Left lung (tissue), 10 donors: ENCODE data around the gene USP1. TPM values are rescaled to one million over a fixed set of nuclear protein-coding genes. Genes with fewer than 3 reads are reported as not detected.
A peak's percentile ranks its signal among the peaks of the same experiment; 100 is the strongest.

Source experiments
- ATAC-seq: fragments of 200-7000 bp; cut with Tn5 transposase; one replicate; pipeline ENCODE4 v1.9.1; 2020; ENCODE audit warnings: moderate library complexity
- DNase-seq, 4 donors: peaks; one replicate each; pipeline ENCODE4 v3.0.0-alpha.2; 2013 to 2020
- H3K27ac ChIP-seq, 2 donors: fragments of 200-600 bp; sonication (generic) in 1 of 2; one replicate each; pipeline versions ENCODE4 v1.5.0 to v1.8.0; 2020 to 2021
- H3K27me3 ChIP-seq, 2 donors: fragments of 200-600 bp; sonication (generic) in 1 of 2; one replicate each; pipeline versions ENCODE4 v1.5.0 to v1.8.0; 2020 to 2021
- H3K36me3 ChIP-seq, 2 donors: fragments of 200-600 bp; sonication (generic) in 1 of 2; one replicate each; pipeline versions ENCODE4 v1.5.0 to v1.8.0; 2020 to 2021
- H3K4me1 ChIP-seq, 2 donors: fragments of 200-600 bp; one replicate each; pipeline ENCODE4 v1.8.0; 2021
- H3K4me3 ChIP-seq, 2 donors: fragments of 200-600 bp; sonication (generic) in 1 of 2; one replicate each; pipeline versions ENCODE4 v1.5.0 to v1.8.0; 2020 to 2021; ENCODE audit warnings: mild to moderate bottlenecking in 1 of 2
- H3K9me3 ChIP-seq, 2 donors: fragments of 200-600 bp; sonication (generic) in 1 of 2; one replicate each; pipeline versions ENCODE4 v1.5.0 to v1.8.0; 2020 to 2021
- CTCF ChIP-seq, 2 donors: fragments of 200-600 bp; sonication (generic) in 1 of 2; IDR thresholded peaks; one replicate each; pipeline versions ENCODE4 v1.5.0 to v1.8.0; 2021; ENCODE audit warnings: antibody characterized with exemption in 2 of 2
- intact Hi-C, 2 donors: fragments of 100-400 bp; cut with DNase I; formaldehyde crosslinking; loops; one replicate each; pipeline versions ENCODE4 v1.11.2 to v1.14.2; 2022
- polyA plus RNA-seq, 6 donors: library from polyadenylated mRNA; unstranded; fragments of 120-200 nt; gene quantifications; one replicate each; pipeline ENCODE4 v1.2.1, GENCODE V29; 2013; ENCODE audit not compliant: insufficient read length in 6 of 6
- total RNA-seq, 2 donors: library from RNA; stranded (reverse); fragmentation: NEBNext Ultra II Directional; extraction: Animal tissue kit (Norgen Biotek cat#: 25700); gene quantifications; one replicate each; pipeline ENCODE4 v1.2.1, GENCODE V29; 2021
- donor health status: DM: no; HTN: yes; CAD: no.
- donor health status: DM: no; HTN: no; CAD: no.

USP1 gene
- total and polyA plus RNA-seq, 8 donors = 21.1 to 72.3 (median 57.2) TPM

DNA sequence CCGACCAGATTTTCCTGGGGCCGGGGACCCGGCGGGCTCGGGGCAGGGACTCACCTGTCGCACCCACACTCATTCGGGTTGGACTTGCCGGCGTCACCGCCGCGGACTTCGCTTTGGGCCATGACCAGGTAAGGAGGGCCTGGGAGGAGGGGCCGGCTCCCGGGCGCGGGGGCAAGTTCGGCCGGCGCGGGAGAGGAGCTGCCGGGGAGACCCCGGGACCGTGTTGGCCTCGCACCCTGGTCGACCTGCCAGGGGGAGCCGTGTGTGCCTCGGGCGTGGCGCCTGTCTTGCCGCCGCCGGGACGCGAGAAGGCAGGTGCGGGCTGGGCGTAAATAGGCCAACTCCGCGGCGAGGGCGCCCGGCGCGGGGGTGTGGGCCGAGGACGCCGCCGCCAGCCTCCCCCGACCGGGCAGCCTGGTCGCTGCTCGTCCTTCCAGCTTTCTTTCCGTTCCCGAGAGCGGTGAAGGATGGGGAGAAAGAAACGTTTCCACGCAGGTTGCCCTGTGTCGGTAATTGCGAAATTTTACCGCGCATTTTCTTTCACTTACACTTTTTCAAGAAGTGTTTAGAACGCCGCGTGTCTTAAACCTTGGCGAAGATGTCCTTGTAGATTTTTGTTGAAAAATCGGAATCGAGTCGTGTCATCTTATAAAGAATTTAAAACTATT, 558 bp downstream of the USP1 start:
- Histone ChIP-seq H3K36me3 (no peaks in the 10 kb centered on the region), H3K4me3 (peak overlapping the region; percentile 92 to 99), H3K27me3 (no peaks in the 10 kb centered on the region), H3K4me1 (peaks cover 19 to 37% of the 10 kb centered on the region in 2 donors), H3K9me3 (no peaks in the 10 kb centered on the region), H3K27ac (peak overlapping the region; percentile 97 to 99)
- ATAC-seq (peak; percentile 15), DNase-seq (peak in 2 of 4 donors; percentile 11 to 89)
- intact Hi-C loops = no loop called here
- no peak for TF ChIP-seq CTCF (IDR thresholded peaks at IDR 0.05)

- TF ChIP-seq CTCF (IDR thresholded peaks at IDR 0.05) = no peak
- Histone ChIP-seq H3K9me3 (no peaks in the 10 kb centered on the region), H3K27ac (peak overlapping the region; percentile 97 to 99), H3K4me1 (peaks cover 19 to 37% of the 10 kb centered on the region in 2 donors), H3K27me3 (no peaks in the 10 kb centered on the region), H3K36me3 (peaks cover 0 to 6% of the 10 kb centered on the region in 2 donors), H3K4me3 (peak overlapping the region; percentile 92 to 99)
- intact Hi-C loops = no loop called here
- no peak for ATAC-seq
- no peak for DNase-seq
Observed at GRCh38 chr1:62438163-62438562, 1.3 kb downstream of the USP1 start.

DNA sequence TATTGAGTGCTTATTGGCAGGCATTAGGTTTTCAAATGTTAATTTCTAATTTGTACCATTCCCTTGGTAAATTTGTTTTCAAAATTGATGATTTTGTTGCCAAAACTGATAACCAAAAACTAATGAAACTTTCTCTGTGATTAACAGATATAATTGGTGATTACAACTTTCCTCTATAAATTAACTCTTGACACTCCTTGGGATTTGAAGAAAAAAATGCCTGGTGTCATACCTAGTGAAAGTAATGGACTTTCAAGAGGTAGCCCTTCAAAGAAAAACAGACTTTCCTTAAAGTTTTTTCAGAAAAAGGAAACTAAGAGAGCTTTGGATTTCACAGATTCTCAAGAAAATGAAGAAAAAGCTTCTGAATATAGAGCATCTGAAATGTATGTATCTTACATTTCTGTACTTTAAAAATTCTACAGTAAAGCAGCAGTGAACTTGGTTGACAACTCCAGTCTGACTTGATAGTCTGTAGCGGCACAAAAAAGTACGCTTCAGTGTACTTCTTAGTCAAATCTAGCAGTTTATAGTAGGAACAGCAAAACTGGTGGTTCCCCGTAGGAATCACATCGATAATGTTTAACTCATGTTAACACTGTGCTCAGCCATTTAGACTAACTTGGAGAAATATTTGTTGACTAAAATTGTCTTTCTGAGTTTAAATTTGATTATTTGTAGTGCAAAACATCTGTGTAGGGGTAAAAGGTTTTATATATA, 3.0 kb downstream of the USP1 start:
- H3K4me1 ChIP-seq = peaks cover 19 to 37% of the 10 kb centered on the region in 2 donors
- H3K36me3 ChIP-seq = peaks cover 0 to 17% of the 10 kb centered on the region in 2 donors
- H3K27ac ChIP-seq = no peak overlapping the region
- intact Hi-C loops = no loop called here
- H3K4me3 ChIP-seq = no peak overlapping the region
- H3K9me3 ChIP-seq = no peaks in the 10 kb centered on the region
- H3K27me3 ChIP-seq = no peaks in the 10 kb centered on the region
- no peak for TF ChIP-seq CTCF (IDR thresholded peaks at IDR 0.05)
- ATAC-seq (no peak), DNase-seq (no peak)

- Histone ChIP-seq H3K4me3 (no peak overlapping the region), H3K27ac (no peak overlapping the region), H3K9me3 (no peaks in the 10 kb centered on the region), H3K4me1 (peaks cover 0 to 12% of the 10 kb centered on the region in 2 donors), H3K27me3 (no peaks in the 10 kb centered on the region), H3K36me3 (peaks cover 0 to 66% of the 10 kb centered on the region in 2 donors)
- intact Hi-C loops = no loop called here
- no peak for TF ChIP-seq CTCF (IDR thresholded peaks at IDR 0.05)
- ATAC-seq = no peak
- DNase-seq = no peak
Observed at GRCh38 chr1:62444701-62445100, 7.9 kb downstream of the USP1 start.

- H3K9me3 ChIP-seq = no peaks in the 10 kb centered on the region
- H3K27me3 ChIP-seq = no peaks in the 10 kb centered on the region
- ATAC-seq (no peak), DNase-seq (no peak)
- no peak overlapping the region for H3K4me3 ChIP-seq
- no peaks in the 10 kb centered on the region for H3K4me1 ChIP-seq
- TF ChIP-seq CTCF (IDR thresholded peaks at IDR 0.05) = no peak
- no peak overlapping the region for H3K27ac ChIP-seq
- intact Hi-C loops = no loop called here
- H3K36me3 ChIP-seq = peaks cover 0 to 93% of the 10 kb centered on the region in 2 donors
Observed at GRCh38 chr1:62448221-62448933, 11.5 kb downstream of the USP1 start.
